NT2/D1 (cell line): ENCODE results near the gene MYOF.

Source experiments
- DNase-seq: peaks from one replicate; pipeline ENCODE4 v3.0.0-alpha.2; 2011; ENCODE audit warnings: low read depth, low spot score
- H3K27me3 ChIP-seq: 2 replicates; pipeline ENCODE4 v1.6.0; 2011; ENCODE audit warnings: mild to moderate bottlenecking; ENCODE audit not compliant: insufficient read length, insufficient read depth
- H3K36me3 ChIP-seq: 2 replicates; pipeline ENCODE4 v1.6.1; 2011; ENCODE audit warnings: mild to moderate bottlenecking, low read length, mixed read lengths; ENCODE audit not compliant: insufficient read depth, insufficient read length
- H3K4me1 ChIP-seq: 2 replicates; pipeline ENCODE4 v1.5.1; 2011; ENCODE audit not compliant: insufficient read depth, insufficient read length
- H3K4me3 ChIP-seq: 2 replicates; pipeline ENCODE4 v1.5.1; 2011; ENCODE audit warnings: low read depth; ENCODE audit not compliant: insufficient read length
- H3K9ac ChIP-seq: 2 replicates; pipeline ENCODE4 v1.6.0; 2011; ENCODE audit warnings: low read depth; ENCODE audit not compliant: insufficient read length
- H3K9me3 ChIP-seq: 2 replicates; pipeline ENCODE4 v1.5.1; 2011; ENCODE audit warnings: mild to moderate bottlenecking, low read length; ENCODE audit not compliant: insufficient read depth
- SUZ12 ChIP-seq: IDR thresholded peaks from 2 replicates; pipeline ENCODE4 v1.6.1; 2011; ENCODE audit not compliant: insufficient read length, insufficient read depth; ENCODE audit errors: extremely low read depth
- YY1 ChIP-seq: IDR thresholded peaks from 2 replicates; pipeline ENCODE4 v1.6.1; 2011; ENCODE audit not compliant: insufficient read length, insufficient read depth
- ZNF274 ChIP-seq: IDR thresholded peaks from 2 replicates; pipeline ENCODE4 v1.6.1; 2011; ENCODE audit warnings: mild to moderate bottlenecking, low read depth, low read length

Gene MYOF

DNA sequence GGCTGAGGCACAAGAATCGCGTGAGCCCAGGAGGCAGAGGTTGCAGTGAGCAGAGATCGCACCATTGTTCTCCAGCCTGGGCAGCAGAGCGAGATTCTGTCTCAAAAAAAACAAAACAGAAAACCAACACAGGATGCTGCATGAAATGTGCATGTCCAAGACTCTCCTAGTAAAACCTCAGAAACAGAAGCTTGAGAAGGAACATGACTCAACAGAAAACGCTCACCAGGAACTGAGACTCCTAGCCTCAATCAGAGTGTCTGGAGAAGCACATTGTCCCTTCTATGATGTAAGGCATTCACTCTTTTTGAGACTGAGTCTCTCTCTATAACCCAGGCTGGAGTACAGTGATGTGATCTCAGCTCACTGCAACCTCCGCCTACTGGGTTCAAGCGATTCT is 168.3 kb downstream of the MYOF start:
- H3K4me3 ChIP-seq, result no peak overlapping the region
- H3K27me3 ChIP-seq, result no peaks in the 10 kb centered on the region

DNA sequence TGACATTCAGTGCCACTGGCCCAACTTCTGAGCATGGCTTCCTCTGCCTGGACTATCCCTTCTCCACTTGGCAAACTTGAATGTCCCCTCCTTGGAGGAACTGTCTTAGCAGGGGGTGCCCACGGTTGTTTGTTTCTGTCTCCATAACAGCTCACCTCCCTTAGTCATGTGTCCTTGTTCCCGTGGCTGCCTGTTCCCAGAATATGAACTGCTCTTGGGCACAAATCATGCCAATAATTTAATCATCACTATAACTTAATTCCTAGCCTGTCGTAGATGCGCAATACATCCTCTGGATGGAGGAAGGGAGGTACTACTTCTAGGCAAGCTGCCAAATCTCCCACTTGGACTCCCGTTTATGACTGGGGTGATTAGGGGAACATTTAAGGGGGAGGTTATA is 173.1 kb downstream of the MYOF start:
- H3K27me3 ChIP-seq, result no peaks in the 10 kb centered on the region
- H3K36me3 ChIP-seq, result peaks cover 45% of the 10 kb centered on the region
- DNase-seq, result no peak
- H3K4me3 ChIP-seq, result no peak overlapping the region
- TF ChIP-seq ZNF274 (no peak), YY1 (no peak), SUZ12 (no peak)
- H3K9me3 ChIP-seq, result no peaks in the 10 kb centered on the region
- H3K4me1 ChIP-seq, result no peaks in the 10 kb centered on the region
- no peak overlapping the region for H3K9ac ChIP-seq

More for the DNA sequence above, 168.3 kb downstream of the MYOF start:
- no peak for TF ChIP-seq YY1
- TF ChIP-seq SUZ12, result no peak
- no peak for TF ChIP-seq ZNF274
- H3K9ac ChIP-seq, result no peak overlapping the region
- H3K4me1 ChIP-seq, result no peaks in the 10 kb centered on the region
- no peaks in the 10 kb centered on the region for H3K9me3 ChIP-seq
- DNase-seq, result no peak
- H3K36me3 ChIP-seq, result peaks cover 61% of the 10 kb centered on the region

DNA sequence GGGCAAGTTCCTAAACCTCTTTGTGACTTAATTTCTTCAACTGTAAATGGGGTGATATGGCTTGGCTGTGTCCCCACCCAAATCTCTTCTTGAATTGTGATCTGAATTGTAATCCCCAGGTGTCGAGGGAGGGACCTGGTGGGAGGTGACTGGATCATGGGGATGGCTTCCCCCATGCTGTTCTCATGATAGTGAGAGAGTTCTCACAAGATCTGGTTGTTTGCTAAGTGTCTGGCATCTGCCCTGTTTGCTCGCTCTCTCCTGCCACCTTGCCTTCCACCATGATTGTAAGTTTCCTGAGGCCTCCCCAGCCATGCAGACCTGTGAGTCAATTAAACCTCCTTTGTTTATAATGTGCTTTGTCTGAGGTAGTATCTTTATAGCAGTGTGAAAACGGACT is 177.0 kb downstream of the MYOF start:
- no peak for DNase-seq
- H3K36me3 ChIP-seq, result peaks cover 18% of the 10 kb centered on the region
- no peaks in the 10 kb centered on the region for H3K27me3 ChIP-seq
- H3K9ac ChIP-seq, result no peak overlapping the region
- H3K4me3 ChIP-seq, result no peak overlapping the region
- TF ChIP-seq SUZ12, result no peak
- no peak for TF ChIP-seq YY1
- no peak for TF ChIP-seq ZNF274
- no peaks in the 10 kb centered on the region for H3K4me1 ChIP-seq
- no peaks in the 10 kb centered on the region for H3K9me3 ChIP-seq

DNA sequence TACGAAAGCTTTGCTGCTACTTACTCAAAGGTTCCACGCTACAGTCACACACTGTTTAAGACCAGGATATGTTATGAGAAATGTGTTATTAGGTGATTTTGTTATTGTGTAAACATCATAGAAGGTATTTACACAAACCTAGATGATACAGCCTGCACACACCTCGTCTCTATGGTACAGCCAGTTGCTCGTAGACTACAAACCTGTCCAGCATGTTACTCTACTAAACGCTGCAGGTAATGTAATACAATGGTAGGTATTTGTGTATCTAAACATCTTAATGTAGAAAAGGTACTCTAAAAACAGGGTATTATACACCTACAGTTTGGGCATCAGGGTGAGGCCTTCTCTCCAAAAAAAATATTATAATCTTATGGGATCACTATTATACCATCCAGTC is 181.2 kb downstream of the MYOF start:
- TF ChIP-seq ZNF274 (no peak), YY1 (no peak), SUZ12 (no peak)
- no peaks in the 10 kb centered on the region for H3K36me3 ChIP-seq
- H3K27me3 ChIP-seq, result no peaks in the 10 kb centered on the region
- no peak for DNase-seq
- H3K9me3 ChIP-seq, result no peaks in the 10 kb centered on the region
- no peaks in the 10 kb centered on the region for H3K4me1 ChIP-seq
- no peak overlapping the region for H3K4me3 ChIP-seq
- H3K9ac ChIP-seq, result no peak overlapping the region

DNA sequence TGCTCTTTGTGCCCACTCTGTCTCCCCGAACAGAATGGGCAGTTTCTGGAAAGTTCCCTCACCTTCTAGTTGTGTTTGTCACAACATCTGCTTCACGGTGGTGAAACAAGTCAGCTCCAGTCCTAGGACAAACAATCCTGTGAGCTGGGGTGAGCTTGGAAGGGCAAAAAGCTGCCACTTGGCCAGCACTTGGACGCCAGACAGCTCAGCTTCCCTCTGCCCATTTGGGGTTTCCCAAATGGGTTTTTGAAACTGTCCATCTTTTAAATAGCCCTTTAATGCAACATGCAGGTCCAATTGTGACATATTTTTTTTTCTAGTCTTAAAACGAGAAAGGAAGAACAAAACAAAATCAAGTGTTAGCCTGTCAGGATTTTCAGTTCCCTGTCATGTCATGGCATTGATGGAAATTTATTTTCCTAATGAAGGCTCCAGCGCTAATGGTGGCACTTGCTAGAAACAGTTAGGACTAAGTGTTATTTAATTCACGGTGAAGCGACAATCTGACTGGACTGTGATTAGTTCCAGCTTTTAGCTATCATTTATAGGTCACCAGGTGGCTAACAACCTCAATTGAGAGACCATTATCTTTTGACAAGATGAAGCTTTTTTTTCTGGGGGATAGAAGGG is 181.7 kb downstream of the MYOF start:
- no peak for DNase-seq
- Histone ChIP-seq H3K9me3 (no peaks in the 10 kb centered on the region), H3K4me1 (no peaks in the 10 kb centered on the region), H3K9ac (no peak overlapping the region), H3K27me3 (no peaks in the 10 kb centered on the region), H3K36me3 (no peaks in the 10 kb centered on the region), H3K4me3 (no peak overlapping the region)
- TF ChIP-seq ZNF274 (no peak), YY1 (no peak), SUZ12 (no peak)

DNA sequence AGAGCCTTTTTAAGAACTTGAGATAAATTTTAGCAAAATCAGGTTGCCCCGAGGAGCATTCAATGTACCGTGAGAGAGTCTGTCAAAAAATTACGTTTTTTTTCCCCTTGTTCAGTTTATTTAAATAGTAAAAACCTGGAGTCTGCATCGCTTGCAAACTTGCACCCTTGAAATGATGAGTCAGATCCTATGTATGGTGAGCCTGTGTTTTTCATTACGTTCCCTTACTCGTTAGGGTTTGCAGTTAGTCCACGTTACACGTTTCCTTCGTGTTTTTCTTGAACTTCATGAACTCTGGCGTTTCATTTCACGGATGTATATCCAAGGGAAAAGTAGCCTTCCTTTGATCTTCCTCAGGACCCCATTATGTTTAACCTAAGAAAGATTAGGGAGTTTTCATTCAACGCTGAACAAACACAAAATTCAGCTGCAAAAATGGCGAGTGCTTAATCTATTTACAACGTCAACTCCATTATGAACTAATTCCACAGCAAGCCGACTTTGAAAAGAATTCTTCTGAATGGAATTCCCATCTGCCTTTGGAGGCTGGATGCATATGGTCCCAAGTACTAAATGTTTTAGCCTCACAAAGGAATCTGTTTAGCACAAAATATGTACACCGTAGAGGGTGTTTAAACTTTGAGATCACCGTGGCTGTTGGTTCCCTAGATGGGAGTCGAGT is 182.4 kb downstream of the MYOF start:
- no peaks in the 10 kb centered on the region for H3K36me3 ChIP-seq
- DNase-seq, result no peak
- no peak overlapping the region for H3K4me3 ChIP-seq
- no peaks in the 10 kb centered on the region for H3K4me1 ChIP-seq
- H3K9ac ChIP-seq, result no peak overlapping the region
- H3K27me3 ChIP-seq, result no peaks in the 10 kb centered on the region
- no peak for TF ChIP-seq YY1
- TF ChIP-seq SUZ12, result no peak
- TF ChIP-seq ZNF274, result no peak
- H3K9me3 ChIP-seq, result no peaks in the 10 kb centered on the region

DNA sequence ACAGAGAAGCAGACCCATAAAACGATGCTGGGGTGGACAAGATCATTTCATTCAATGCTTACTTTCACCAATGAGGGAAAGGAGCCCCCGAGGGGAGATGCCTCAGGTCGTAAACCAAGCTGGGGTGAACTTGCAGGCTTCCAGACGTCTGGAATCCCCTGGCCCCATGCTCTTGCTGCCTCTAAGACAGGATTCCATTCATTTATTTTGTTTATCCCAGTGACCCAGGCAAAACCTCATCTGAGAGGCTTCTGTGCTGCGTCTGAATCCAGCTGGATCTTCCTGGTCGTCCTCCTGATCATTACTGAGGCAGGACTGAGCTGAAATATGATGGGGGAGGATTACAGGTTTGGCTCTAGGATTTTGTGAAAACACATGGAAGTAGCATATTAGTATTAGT is 182.9 kb downstream of the MYOF start:
- H3K4me1 ChIP-seq, result no peaks in the 10 kb centered on the region
- no peaks in the 10 kb centered on the region for H3K36me3 ChIP-seq
- no peak overlapping the region for H3K9ac ChIP-seq
- H3K9me3 ChIP-seq, result no peaks in the 10 kb centered on the region
- TF ChIP-seq SUZ12, result no peak
- no peak for TF ChIP-seq ZNF274
- TF ChIP-seq YY1, result no peak
- DNase-seq, result no peak
- H3K4me3 ChIP-seq, result no peak overlapping the region
- H3K27me3 ChIP-seq, result no peaks in the 10 kb centered on the region
